ENCODE data around the gene DNAI1.
"Not testable (repeated sequence)": the region's sequence is repeated elsewhere in the genome, so short reads cannot be mapped to it uniquely, and the experiment has no call there.

DNAI1 gene

GRCh38 chr9:34451135-34451534 is 7.5 kb upstream of the DNAI1 start:
- no peak for DNase-seq (ENCODE audit: low read depth)

- DNase-seq (ENCODE audit: low read depth), result no peak
Observed at GRCh38 chr9:34451545-34451944, 7.1 kb upstream of the DNAI1 start.

GRCh38 chr9:34452568-34452967 is 6.0 kb upstream of the DNAI1 start:
- no peak for DNase-seq (ENCODE audit: low read depth)

- DNase-seq (ENCODE audit: low read depth), result peak; percentile 54
Observed at GRCh38 chr9:34454571-34455065, 4.0 kb upstream of the DNAI1 start.

GRCh38 chr9:34456151-34456550 is 2.5 kb upstream of the DNAI1 start:
- no peak for DNase-seq (ENCODE audit: low read depth)

- no peak for DNase-seq (ENCODE audit: low read depth)
Observed at GRCh38 chr9:34456746-34457145, 1.9 kb upstream of the DNAI1 start.

- DNase-seq (ENCODE audit: low read depth), result peak; percentile 69
Observed at GRCh38 chr9:34457266-34458012, 1.2 kb upstream of the DNAI1 start.

GRCh38 chr9:34458959-34459340 is 345 bp downstream of the DNAI1 start:
- DNase-seq (ENCODE audit: low read depth), result no peak

GRCh38 chr9:34459356-34459755 is 751 bp downstream of the DNAI1 start:
- DNase-seq (ENCODE audit: low read depth), result no peak

- DNase-seq (ENCODE audit: low read depth), result no peak
Observed at GRCh38 chr9:34459941-34460340, 1.3 kb downstream of the DNAI1 start.

GRCh38 chr9:34463098-34463900 is 4.7 kb downstream of the DNAI1 start:
- DNase-seq (ENCODE audit: low read depth), result peak; percentile 46

- no peak for DNase-seq (ENCODE audit: low read depth)
Observed at GRCh38 chr9:34463901-34464232, 5.3 kb downstream of the DNAI1 start.

GRCh38 chr9:34464571-34464970 is 6.0 kb downstream of the DNAI1 start:
- no peak for DNase-seq (ENCODE audit: low read depth)

- no peak for DNase-seq (ENCODE audit: low read depth)
Observed at GRCh38 chr9:34465468-34465867, 6.9 kb downstream of the DNAI1 start.

GRCh38 chr9:34475097-34475496 is 16.5 kb downstream of the DNAI1 start:
- DNase-seq (ENCODE audit: low read depth), result no peak

- DNase-seq (ENCODE audit: low read depth), result no peak
Observed at GRCh38 chr9:34477541-34477940, 18.9 kb downstream of the DNAI1 start.

- DNase-seq (ENCODE audit: low read depth), result no peak
Observed at GRCh38 chr9:34479431-34479866, 20.8 kb downstream of the DNAI1 start.

GRCh38 chr9:34481620-34482019 is 23.0 kb downstream of the DNAI1 start:
- not testable (repeated sequence) for DNase-seq (ENCODE audit: low read depth)

- not testable (repeated sequence) for DNase-seq (ENCODE audit: low read depth)
Observed at GRCh38 chr9:34482746-34483145, 24.1 kb downstream of the DNAI1 start.

- no peak for DNase-seq (ENCODE audit: low read depth)
Observed at GRCh38 chr9:34484678-34485077, 26.1 kb downstream of the DNAI1 start.

- DNase-seq (ENCODE audit: low read depth), result no peak
Observed at GRCh38 chr9:34485822-34486221, 27.2 kb downstream of the DNAI1 start.

GRCh38 chr9:34486572-34486971 is 28.0 kb downstream of the DNAI1 start:
- DNase-seq (ENCODE audit: low read depth), result no peak

- no peak for DNase-seq (ENCODE audit: low read depth)
Observed at GRCh38 chr9:34490360-34490759, 31.8 kb downstream of the DNAI1 start.

All from HS-27A (cell line).